Germinal center (tissue), 1 donor: Measurements from ENCODE around the gene PNRC2.
"Not testable (repeated sequence)": the region's sequence is repeated elsewhere in the genome, so short reads cannot be mapped to it uniquely, and the experiment has no call there.

Source experiments
- DNase-seq: peaks from one replicate; pipeline ENCODE4 v3.0.0; 2012; ENCODE audit warnings: mixed read lengths, low spot score

PNRC2 gene

DNA sequence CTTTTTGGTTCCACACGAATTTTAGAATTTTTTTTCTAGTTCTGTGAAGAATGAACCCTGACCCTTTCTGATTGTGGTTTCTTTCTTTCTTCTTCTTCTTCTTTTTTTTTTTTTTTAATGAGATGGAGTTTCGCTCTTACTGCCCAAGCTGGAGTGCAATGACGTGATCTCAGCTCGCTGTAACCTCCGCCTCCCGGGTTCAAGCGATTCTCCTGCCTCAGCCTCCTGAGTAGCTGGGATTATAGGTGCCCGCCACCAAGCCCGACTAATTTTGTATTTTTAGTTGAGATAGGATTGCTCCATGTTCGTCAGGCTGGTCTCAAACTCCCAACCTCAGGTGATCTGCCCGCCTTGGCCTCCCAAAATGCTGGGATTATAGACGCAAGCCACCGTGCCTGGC, 32.4 kb downstream of the PNRC2 start:
- DNase-seq: not testable (repeated sequence)

DNA sequence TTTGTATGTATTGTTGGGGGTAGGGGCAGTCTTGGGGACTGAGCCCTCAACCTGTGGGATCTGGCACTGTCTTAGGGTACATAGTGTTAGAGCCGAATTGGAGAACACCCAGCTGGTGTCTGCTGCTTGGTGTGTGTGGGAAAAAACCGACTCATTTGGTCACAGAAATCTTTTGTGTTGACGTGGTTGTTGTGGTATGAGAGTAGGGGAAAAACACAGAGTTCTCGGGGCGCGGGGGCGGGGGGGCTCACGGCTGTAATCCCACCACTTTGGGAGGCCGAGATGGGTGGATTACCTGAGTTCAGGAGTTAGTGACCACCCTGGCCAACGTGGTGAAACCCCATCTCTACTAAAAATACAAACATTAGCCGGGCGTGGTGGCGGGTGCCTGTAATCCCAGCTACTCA, 35.8 kb downstream of the PNRC2 start:
- DNase-seq: no peak

DNA sequence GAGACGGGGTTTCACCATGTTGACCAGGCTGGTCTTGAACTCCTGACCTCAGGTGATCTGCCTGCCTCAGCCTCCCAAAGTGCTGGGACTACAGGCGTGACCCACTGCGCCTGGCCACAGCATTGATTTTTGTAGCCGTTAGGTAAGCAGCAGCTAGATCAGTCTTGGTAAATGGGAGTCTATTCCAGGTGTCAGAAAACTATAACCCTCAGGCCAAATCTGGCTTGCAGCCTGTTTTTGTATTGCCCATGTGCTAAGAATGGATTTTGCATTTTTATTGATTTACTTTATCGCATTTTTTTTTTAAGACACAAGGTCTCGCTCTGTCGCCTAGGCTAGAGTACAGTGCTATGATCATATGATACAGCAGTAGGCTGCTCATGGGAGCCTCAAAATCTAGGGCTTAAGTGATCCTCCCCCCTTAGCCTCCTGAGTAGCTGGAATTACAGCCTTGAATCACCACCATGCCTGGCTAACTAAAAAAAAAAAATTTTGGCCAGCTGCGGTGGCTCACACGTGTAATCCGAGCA, 37.1 kb downstream of the PNRC2 start:
- DNase-seq: no peak

DNA sequence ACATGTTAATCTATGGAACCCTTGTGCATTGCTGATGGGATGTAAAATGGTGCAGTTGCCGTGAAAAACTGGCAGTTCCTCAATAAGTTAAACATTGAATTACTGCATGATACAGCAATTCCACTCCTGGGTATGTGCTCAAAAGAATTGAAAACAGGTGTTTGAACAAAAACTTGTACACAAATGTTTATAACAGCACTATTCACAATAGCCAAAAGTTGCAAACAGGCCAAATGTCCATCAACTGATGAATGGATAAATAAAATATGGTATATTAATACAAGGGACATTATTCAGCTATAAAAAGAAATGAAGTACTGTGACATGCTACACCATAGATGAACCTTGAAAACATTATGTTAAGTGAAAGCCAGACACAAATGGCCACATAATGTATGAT, 38.2 kb downstream of the PNRC2 start:
- DNase-seq: no peak

DNA sequence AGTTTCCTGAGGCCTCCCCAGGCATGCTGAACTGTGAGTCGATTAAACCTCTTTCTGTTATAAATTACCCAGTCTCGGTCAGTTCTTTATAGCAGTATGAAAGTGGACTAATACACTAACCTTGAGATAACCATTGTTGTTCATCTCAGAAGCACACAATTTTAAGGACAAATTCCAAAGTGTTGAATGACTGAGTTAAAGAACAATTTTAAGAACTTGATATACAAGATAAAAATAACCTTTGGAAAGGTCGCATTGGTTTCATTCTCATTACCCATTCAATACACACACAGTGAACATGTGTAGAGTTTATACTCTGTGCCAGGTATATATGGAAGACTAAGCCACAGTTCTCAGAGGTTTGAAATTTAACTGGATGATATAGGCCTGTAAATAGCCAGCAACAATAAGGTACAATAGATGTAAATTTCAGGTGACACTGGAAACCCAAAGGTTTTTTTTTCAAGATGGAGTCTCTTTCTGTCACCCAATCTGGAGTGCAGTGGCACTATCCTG, 39.6 kb downstream of the PNRC2 start:
- DNase-seq: no peak

DNA sequence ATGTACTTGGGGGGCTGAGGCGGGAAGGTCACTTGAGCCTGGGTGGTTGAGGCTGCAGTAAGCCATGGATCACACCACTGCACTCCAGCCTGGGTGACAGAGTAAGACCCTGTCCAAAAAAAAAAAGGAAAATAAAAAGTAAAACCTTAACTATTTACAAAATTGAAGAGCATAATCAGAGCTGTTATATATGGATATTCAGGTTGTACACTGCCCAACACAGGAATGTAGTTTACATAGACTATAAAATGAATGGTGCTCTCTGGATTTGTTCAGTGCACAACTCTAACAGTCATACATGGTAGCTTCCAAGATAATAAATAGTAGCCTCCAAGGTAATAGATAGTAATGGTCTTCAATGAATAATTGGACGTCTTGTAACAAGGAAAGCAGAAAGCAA, 43.1 kb downstream of the PNRC2 start:
- DNase-seq: no peak

DNA sequence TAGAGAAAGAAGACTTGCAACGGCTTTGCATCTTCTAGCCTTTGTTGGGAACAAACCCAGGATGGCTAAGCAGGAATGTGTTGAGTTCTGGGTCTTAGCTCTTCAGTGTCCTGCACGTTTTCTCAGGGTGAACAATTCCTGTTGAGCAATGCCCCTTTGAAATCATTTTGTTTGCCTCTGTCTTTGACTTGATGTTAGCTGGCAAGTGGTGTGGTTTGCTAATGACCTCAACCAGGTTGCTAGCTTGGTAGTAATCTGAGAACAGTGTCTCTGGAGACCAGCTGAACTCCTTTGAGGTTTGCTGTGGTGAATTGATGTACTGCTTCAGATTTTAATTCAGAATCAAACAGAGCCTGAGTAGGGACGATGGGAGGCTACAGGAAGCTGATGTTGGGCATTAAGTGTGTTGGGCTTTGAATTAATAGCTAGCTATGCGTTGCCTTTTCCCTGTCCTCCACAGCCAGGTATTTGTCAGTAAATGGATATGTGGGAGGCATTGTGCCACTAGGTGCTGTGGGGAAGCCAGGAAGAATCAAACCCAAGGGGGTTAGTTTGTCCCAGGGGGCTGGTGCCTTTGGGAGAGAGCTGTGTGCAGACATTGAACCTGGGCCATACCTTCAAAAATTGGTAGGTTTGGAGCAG, 43.8 kb downstream of the PNRC2 start:
- DNase-seq: no peak

DNA sequence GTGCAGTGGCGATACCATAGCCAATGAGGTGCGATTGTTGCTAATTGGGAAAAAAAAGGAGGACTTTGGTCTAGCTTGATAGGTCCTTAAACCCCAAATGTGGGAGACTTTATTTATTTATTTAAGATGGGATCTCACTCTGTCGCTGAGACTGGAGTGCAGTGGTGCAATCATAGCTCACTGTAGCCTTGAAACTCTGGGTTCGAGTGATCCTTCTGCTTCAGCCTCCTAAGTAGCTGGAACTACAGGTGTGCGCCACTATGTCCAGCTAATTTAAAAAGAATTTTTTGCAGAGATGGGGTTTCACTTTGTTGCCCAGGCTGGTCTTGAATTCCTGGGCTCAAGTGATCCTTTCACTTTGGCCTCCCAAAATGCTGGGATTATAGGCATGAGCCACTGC, 44.5 kb downstream of the PNRC2 start:
- DNase-seq: no peak

DNA sequence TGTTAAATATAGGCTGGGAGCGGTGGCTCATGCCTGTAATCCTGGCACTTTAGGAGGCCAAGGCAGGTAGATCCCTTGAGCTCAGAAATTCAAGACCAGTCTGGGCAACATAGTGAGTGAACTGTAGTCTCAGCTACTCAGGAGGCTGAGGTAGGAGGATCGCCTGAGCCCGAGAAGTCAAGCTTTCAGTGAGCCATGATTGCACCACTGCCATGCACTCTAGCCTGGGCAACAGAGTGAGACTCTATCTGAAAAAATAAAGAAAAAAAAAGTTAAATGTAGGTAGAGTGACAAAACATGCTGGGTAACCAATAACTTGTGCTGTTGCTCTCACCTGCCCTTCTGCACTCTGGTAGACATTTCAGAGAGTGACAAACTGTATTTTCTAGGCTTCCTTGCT, 45.5 kb downstream of the PNRC2 start:
- no peak for DNase-seq

DNA sequence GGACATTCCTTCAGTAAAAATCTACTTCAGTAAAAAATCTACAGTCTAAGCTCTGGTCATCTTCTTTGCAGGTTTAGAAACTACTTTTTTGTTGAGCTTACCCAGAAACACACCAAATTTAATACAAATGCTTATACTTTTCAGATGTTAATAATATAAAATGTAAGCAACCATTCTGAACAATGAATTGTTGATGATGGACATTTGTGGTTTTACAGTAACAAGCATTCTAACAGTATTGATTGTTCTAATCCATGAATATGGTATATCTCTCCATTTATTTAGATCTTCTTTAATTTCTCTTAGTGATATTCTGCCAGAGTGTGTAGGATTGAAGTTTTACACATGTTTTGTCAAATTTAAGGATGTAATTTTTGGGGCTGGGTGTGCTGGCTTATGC, 47.5 kb downstream of the PNRC2 start:
- DNase-seq: no peak

DNA sequence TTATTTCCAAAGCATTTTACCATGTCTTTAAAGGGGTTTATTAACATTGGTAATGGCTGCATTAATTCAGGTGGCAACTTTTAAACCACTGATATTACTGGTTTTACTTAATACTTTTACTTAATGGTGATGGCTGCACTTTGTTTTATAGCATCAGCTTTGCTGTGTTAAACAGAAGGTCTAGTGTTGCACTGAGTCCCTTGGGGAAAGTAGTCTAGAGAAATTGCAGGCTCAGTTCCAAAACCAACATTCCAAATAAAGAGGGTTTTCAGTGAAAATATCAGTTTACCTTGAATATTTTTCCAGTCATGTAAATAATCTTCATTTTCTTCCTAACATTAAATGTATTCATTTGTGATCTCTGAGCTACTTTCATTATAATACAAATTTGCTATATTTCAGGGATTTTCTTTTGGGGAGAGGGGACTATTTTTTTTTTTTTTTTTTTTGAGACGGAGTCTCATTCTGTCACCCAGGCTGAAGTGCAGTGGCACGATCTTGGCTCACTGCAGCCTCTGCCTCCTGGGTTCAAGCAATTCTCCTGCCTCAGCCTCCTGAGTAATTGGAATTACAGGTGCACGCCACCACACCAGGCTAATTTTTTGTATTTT, 49.1 kb downstream of the PNRC2 start:
- DNase-seq: not testable (repeated sequence)

DNA sequence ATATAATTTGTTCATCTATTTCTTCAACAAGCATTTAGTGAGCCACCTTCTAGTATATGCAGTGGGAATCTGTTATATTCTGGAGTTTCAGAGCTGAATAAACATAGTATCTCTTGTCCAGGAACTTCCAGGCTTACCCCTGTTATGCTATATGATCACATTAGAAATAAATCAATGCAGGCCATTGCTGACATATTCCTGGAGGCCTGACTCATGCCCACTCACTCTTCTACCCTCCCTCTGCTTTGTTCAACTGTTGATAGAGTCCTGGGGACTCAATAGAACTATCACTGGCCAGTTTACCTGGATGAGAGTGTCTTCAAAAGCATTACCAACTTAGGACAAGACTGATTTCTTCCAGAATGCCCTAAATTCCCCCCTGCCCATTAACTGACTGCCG, 49.8 kb downstream of the PNRC2 start:
- no peak for DNase-seq

DNA sequence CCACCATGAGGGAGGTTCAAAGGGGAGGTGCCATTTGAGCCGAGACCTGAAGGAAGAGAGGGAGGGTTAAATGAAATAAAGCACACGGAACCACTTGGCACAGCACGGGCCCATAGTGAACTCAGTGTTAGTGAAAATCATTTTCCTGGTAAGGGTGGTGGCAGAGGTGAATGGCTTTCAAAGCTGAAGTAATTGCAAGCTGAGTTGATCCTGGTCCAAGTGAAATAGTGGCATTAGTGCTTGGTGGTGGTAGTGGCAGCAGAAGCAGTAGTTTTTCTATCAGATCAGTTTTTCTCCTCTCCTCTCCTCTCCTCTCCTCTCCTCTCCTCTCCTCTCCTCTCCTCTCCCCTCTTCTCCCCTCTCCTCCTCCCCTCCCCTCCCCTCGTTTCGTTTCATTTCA, 51.0 kb downstream of the PNRC2 start:
- DNase-seq: no peak

DNA sequence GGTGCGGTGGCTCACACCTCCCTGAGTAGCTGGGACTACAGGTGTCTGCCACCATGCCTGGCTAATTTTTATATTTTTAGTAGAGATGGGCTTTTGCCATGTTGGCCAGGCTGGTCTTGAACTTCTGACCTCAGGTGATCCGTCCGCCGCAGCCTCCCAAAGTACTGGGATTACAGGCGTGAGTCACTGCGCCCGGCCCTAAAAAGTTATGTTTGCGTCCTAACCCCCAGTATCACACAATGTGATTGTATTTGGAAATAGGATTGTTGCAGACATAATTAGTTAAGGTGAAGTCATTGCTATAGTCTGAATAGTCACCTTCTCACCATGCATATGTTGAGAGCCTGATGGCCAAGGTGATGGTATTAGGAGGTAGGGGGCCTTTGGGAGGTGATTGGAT, 53.2 kb downstream of the PNRC2 start:
- DNase-seq: not testable (repeated sequence)
